Testis (tissue), 2 donors: Measurements from ENCODE around the gene PRKAR2B.

Source experiments
- CTCF ChIP-seq, 3 experiments: fragments of 450-650 bp in 2 of 3; fragments of 200-600 bp in 1 of 3; sonication (generic) in 1 of 3; IDR thresholded peaks; one replicate each; pipeline ENCODE4 v1.5.1; 2016 to 2019; ENCODE audit warnings: antibody characterized with exemption in 3 of 3, mild to moderate bottlenecking in 2 of 3, moderate library complexity in 1 of 3
- POLR2A ChIP-seq: fragments of 450-650 bp; IDR thresholded peaks from one replicate; pipeline ENCODE4 v1.6.1; 2017; ENCODE audit warnings: antibody characterized with exemption, mild to moderate bottlenecking, moderate library complexity

GRCh38 chr7:107063245-107064120, 19.0 kb downstream of the PRKAR2B start:
- TF ChIP-seq CTCF (IDR thresholded peaks at IDR 0.05) (no peak), POLR2A (no peak)
